COLO668 (cell line): ENCODE measurements around the gene APPBP2.

Source experiments
- DNase-seq: peaks from one replicate; lab custom pipeline; 2025; ENCODE audit not compliant: unreplicated experiment; lab: John Stamatoyannopoulos, UW

Gene APPBP2

DNA sequence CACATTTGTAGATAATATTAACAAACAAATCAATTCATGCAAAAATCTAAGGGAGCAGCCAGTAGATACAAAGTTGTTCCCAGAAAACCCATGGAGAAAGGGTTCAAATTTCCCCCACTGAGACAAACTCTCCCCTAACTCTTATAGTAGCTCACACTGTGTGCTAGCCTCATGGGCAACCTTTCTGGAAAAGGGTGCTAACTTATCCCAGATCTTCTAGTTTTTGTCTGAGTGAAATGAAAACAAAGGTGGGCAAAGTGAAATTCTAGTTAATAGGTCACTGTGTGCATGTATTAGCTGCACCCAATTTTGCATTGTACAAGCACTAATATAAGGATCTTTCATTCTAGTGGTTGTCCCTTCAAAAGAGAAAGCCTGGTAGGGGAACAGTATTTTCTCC lies 124.2 kb downstream of the APPBP2 start:
- no peak for DNase-seq

- no peak for DNase-seq
Measured at GRCh38 chr17:60398227-60398959, 127.6 kb downstream of the APPBP2 start.

DNA sequence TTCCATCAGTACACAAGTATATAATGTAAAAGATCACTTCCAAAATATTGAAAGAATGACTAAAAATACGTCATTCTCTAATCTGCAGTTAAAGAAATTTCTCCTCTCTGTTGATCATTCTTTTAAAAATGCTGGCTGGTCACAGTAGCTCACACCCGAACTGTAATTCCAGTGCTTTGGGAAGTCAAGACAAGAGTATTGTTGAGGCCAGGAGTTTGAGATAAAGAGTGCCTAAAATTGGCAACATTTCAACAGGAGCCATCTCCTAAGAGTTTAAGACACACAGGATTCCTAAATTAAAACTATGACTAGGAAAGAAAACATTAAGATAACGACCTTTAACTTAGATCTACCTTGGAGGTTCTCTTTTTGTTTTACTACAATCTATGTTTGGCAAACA lies 129.6 kb downstream of the APPBP2 start:
- DNase-seq: no peak

DNA sequence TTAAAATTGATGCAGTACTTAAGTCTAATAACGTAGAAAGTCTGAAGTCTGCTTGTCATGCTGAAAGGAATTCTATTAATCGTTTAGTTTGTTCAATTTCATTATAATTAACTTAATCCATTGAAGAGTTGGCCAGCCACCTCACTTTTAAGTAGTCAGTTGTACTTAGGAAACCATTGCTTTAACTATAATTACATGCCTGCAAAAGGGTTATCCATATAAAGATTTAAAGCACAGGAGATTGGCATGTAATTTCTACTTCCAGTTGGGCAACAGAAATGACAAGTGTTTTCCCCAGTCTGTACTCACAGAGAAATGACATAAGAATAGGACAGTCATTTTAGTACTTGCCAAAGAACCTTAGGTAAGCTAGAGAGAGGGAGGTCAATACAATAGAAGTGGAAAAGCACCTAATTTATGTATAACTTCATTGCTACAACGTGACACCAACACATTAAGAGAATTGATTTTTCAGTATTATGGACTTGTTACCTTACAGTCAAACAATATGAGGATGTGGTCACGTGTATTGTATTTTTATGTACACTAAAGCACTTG lies 130.5 kb downstream of the APPBP2 start:
- DNase-seq: no peak

DNA sequence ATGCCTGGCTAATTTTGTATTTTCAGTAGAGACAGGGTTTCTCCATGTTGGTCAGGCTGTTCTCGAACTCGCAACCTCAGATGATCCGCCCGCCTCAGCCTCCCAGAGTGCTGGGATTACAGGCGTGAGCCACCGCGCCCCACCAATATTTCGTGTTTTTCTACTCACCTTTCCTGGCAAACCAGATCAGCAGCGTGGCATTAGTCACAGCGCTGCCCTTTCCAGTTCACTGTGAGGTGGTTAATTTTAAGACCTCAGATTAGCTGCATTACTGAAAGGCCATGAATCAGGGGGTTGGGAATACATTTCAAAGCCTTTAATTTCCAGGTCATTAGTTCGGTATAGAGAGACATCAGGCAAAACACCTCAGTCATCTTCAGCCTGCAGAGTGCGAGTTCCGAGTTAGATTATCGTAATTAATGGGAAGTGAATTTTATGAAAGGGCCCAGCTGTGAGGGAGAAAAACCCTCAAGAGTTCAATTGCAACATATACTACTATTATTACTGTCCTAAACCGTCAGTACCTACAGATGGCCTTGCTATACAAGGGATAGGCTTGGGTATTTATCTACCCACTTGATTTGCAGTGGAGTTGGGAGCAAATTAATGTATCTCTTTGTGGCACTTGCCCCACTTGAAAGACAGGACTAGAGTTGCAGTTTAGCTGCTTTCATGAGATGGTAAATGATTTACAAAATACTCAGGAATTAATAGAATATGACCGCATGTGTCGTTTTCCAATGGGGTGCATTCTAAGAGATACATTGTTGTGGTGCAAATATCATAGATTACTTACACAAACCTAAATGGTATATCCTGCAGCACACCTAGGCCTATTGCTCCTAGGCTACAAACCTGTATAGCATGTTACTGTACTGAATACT lies 132.0 kb downstream of the APPBP2 start:
- no peak for DNase-seq
